Retina (tissue), 1 donor: ENCODE results near the gene PPP1R16B.
A peak's percentile ranks its signal among the peaks of the same experiment; 100 is the strongest.
"Not testable (repeated sequence)": the region's sequence is repeated elsewhere in the genome, so short reads cannot be mapped to it uniquely, and the experiment has no call there.

ENCODE experiments used
- DNase-seq: peaks from one replicate; pipeline ENCODE4 v3.0.0-alpha.2; 2016

PPP1R16B gene

DNA sequence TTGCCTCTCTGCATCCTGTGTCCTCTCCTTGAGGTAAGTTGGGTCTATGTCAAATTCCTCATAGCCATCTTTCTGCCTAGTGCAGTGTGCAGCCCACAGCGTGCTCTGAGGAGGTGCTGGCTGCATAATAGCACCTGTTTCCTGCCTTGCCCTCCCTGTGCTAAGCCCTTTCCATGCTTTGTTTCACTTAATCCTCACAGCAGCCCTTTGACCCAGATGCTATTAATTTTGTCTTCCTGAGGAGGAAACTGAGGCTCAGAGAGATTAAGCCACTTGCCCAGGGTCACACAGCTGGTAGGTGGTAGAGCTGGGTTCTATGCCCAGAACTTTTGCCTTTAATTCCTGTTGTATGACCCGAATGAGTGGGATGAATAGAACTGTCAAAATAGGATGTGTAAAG, 134.2 kb downstream of the PPP1R16B start:
- DNase-seq: no peak

DNA sequence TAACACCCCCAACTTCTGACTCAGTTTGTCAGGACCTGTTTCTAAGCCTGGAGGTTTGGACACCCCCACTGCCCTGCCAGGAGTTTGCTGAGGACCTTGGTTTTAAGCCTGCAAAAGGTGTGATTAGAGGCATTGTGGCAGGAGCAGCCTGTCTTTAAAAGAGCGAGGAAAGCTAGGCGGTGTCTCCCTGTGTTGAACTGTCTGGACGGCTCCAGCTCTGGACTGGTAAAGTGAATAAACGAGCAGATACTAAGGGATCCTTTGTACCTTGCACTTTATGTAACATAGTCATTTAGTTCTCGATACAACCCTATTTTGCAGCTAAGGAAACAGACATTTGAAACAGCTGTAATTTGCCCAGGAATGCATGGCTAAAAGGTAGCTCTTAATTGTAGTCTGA, 135.1 kb downstream of the PPP1R16B start:
- no peak for DNase-seq

DNA sequence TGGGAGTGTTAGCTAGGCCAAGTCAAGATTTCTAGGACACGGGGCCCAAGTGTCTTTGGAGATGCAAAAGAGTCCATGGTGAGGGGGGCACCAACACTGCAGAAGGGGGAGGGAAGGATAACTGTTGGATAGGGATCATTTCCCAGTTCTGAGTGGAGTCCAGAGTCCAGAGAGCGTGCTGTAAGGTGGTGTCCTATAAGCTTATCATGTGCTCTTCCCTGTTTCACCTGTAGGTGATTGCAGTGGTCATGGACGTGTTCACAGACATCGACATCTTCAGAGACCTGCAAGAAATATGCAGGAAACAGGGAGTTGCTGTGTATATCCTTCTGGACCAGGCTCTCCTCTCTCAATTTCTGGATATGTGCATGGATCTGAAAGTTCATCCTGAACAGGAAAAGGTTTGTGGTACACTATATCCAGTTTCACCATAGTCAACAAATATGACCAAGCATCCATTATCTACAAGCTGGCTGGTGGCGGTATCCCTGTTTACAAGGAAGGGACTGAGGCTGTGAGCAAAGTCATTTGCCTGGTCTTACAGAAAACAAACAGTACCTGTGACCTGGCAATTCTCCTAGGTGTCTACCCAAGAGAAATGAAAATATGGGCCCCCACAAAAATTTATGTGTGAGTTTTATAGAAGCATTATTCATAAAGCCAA, 136.4 kb downstream of the PPP1R16B start:
- DNase-seq: no peak

DNA sequence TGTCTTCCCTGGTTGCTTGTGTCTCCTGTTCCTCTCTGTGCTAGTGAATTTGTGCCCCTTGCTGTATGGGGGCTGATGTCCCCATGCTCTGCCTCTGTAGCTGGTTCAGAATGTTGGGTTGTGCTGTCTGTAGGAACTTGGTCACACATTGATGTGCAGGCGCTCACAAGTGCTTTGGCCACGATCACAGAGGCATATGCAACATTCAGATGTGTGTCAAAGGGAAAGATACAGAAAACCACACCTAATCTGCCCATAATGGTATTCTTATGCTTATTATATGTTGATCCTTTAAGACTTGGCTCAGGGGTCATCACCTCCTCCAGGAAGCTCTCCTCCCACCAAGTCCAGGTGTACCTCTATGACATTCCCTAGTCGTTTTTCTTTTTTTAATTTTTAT, 139.5 kb downstream of the PPP1R16B start:
- DNase-seq: no peak

DNA sequence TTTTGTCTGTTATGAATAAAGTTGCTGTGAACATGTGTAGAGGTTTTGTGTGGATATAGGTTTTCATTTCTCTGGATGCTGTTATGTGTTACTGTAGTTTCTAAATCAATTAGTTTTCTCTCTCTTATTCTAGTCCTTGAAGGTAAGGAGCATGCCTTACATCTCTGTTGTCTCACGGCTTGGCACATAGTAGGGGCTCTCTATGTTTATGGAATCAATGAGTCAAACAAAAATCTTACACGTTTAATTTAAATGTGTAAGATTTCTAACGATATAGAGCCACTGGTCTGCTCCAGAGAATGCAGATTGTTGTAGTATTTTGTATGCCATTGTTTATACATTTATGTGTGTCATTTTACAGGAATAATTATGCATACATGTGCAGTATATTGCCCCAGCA, 141.3 kb downstream of the PPP1R16B start:
- no peak for DNase-seq

DNA sequence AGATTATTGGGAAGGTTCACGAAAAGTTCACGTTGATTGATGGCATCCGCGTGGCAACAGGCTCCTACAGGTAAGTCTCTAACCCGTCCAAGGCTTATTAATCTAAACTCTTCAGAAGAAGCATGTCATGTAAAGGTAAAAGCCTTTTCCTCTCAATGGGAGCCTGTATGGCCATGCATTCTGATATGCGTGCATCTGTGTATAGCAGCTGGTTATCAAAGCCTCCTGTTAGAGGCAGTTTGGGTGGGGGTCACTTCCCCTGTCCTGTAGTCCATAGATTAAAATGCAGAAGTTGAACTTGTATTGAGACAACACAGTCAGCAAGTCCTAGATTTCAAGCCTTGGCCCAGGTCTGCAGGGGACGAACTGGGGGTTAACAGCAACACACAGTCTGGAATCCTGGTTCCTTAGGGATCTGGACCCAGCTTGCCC, 142.4 kb downstream of the PPP1R16B start:
- DNase-seq: no peak

DNA sequence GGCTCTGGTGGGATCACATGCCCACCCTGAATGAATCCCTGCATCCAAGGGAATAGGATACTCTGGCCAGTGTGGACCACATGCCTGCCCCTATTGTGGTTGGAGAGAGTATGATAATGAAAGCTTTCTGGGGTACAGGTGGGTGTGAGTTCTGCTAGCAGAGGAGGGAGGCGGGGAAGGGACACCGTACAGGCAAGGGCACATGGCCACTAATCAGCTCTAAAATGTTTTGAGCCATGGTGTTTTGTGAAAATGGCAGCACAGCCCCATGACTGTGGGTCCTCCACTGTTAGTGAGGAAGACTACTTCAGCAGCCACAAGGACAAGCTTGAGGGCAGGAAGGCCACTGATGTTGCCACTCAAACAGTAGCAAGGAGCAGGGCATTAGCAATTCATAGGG, 144.8 kb downstream of the PPP1R16B start:
- DNase-seq: no peak

DNA sequence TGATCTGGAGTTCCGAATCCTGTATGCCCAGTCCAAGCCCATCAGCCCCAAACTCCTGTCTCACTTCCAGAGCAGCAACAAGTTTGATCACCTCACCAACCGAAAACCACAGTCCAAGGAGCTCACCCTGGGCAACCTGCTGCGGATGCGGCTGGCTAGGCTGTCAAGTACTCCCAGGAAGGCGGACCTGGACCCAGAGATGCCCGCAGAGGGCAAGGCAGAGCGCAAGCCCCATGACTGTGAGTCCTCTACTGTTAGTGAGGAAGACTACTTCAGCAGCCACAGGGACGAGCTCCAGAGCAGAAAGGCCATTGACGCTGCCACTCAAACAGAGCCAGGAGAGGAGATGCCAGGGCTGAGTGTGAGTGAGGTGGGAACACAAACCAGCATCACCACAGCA, 146.1 kb downstream of the PPP1R16B start:
- DNase-seq: no peak

DNA sequence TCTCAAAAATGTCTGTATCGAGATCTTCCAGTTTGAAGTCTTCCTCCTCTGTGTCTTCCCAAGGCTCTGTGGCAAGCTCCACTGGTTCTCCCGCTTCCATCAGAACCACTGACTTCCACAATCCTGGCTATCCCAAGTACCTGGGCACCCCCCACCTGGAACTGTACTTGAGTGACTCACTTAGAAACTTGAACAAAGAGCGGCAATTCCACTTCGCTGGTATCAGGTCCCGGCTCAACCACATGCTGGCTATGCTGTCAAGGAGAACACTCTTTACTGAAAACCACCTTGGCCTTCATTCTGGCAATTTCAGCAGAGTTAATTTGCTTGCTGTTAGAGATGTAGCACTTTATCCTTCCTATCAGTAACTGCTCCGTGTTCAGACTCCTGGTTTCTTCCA, 146.7 kb downstream of the PPP1R16B start:
- DNase-seq: no peak

DNA sequence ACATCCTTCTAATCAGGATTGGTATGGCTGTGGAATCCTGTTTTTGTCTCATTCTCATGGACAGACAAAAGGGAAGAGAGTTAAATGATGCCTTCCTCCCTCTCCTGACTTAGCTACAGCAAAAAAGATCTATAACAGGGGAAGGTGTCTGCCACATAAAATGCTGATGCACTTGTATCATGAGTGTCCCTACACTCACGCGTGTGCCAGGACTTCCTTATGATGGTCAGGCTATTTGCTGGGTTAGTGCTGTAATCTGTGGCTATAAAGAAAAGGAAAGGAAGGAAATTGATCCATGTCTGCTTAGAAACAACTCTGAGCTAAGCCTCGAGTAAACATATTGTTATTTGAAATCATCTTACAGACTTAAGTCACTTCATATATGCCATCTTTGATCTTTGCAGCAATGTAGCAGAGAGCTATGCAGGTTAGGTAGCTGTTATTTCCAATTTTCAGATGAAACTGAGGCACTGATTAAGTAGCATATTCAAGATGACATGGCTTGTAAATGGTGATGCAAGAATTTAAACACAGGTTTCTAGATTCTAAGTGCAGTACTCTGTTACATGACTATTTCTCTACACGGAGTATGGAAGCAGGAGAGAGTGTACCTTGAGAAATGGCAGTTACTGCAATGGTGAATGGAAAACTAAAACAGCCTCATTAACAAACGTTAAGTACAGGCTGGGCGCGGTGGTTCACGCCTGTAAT, 148.3 kb downstream of the PPP1R16B start:
- no peak for DNase-seq

DNA sequence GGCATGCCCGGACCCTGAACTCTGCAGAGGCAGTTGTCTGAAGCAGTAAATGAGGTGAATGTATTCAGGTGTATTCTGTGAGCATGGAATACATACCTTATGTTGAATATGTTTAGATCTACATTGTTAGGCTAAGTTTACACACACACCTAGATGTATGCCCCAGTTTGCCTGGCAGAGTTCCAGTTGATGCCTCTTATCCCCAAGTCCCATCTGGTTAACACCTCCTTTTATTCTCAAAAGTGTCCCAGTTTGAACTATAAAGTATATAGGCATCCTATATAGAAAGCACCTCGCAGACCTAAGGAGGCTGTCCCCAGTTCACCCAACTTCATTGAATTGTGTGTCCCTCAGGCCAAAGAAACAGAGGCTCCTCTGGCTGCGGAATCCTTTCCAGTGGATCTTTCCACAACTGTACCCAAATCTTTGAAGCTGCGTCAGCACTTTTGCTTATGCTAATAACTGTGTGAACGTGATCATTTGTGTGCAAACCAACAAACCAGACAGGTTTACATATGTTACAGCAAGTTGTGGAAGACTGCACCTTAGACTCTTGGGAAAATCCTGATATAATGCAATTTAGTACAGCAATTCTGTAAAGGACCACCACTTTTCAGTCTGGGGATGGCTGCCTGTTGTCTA, 151.9 kb downstream of the PPP1R16B start:
- DNase-seq: no peak

DNA sequence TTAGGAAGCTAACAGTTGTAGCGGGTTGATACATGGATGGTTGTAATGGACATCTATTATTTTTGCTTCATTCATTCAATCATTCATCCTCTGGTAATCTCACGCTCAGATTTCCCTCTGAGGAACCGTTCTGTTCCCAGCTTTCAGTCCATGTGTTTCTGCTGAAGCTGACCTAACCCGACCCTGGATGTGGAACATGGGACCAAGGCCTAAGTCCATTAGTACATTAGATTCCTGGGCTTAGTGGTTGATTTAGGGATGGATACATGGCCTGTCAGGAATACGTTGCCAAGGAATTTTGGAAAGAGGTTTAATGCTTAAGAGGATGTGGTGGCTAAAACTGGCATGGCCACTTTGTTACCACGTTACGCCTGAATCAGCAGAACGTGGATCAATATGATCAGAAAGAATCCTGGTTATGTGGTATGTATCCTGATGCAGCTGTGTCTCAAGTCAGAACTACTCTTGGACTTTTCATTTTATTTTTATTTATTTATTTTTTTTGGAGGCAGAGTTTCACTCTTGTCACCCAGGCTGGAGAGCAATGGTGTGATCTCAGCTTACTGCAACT, 152.5 kb downstream of the PPP1R16B start:
- DNase-seq: no peak

DNA sequence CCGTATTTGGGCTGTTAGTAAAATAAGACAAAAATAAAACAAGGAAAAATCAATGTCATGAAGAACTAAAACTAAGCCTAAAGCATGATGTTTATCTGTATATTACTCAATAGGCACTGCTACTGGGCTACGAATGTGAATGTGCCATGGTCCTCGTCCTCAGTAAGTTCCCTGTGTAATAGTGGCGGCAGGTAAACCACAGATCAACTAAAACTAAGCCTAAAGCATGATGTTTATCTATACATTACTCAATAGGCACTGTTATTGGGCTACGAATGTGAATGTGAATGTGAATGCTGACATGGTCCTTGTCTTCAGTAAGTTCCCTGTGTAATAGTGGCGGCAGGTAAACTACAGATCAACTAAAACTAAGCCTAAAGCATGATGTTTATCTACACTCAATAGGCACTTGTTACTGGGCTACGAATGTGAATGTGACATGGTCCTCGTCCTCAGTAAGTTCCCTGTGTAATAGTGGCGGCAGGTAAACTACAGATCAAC, 154.7 kb downstream of the PPP1R16B start:
- DNase-seq: not testable (repeated sequence)

DNA sequence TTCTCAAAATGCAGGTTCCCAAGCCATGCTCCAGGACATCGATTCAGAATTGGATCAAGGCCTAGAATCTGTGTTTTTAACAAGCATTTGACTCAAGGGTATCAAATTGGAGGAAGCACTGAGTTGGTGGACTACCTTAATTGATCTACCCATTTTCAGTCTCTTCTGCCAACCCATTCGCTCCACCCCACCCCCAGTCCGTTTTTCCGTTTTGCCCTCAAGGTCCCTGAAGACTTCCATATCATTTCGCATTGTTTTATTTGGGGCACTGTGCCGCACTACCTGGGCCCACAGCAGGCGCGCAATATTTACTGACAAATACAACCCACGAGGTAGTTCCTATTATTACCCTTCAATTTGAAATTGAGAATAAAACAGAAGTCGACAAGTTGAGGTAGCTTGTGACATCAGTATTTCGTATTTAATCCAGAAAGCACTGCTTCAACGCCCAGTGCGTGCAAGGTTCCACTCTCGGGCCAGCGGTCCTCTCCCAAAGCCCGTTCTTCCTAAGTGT, 156.1 kb downstream of the PPP1R16B start:
- no peak for DNase-seq

DNA sequence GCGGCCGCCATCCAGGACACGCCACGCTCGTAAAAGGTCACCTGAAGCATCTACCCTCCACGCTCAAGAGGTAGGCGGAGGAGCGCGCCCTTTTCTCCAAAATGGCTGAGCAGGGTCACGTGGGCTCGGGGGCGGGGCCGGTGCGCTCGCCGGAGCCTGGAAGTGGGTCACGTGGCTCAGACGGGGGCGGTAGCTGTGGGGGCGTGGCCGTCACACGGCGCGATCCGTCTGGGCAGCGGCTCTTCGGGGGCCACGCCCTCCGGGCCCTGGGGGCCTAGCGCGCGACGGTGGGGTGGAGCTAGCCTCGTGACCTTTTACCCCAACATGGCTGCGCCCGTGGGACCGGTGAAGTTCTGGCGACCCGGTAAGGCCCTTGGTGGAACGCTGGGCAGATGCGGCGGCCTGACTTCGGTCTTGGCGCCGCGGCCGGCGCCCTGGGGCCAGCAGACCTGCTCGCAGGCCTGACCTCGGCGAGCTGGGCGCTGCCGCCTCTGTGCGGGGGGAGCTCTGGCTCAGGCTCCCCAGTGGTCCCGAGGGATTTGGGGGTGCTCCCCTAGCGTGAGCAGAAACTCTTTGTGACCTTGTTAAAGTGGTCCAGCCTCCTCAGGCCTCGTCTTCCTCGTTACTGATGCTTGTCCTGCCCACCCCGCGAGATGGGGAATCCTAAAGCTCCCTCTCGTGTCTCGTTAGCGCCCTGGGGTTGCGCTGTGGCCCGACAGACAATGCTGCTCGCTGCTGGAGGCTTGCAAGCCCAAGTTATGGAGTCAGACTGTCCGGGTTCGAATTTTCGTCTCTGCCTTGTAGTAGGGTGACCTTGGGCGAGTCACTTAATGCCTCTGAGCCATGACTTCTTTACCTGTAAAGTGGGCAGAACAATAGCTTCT, 156.8 kb downstream of the PPP1R16B start, which contains the start of gene DHX35:
TSS of gene DHX35 (plus strand) at position 301 of the 884 bp plus-strand sequence. CDS start at position 325, 24 bp downstream.
- DNase-seq: peak; percentile 98

DNA sequence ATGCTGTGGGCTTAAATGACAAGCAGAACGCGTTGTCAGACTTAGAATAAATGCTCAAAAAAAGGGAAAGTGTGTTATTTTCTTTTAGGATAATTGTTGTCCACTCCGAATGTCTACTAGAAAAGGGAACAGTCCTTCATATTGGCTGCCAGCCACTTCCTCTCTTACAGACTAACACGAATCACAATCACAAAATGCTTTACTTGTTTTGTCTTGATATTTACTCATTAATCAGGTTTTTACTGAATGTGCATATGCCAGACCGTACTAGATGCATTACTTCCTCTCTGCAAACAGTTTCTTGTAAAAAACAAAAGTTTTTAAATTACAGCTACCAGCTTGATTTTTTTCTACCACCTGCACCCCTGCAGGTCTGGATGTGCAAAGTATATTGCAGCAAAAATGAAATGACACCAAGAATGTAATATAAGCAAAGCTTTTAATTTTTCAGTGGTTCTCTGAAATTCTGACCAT, 157.5 kb downstream of the PPP1R16B start:
- DNase-seq: no peak

DNA sequence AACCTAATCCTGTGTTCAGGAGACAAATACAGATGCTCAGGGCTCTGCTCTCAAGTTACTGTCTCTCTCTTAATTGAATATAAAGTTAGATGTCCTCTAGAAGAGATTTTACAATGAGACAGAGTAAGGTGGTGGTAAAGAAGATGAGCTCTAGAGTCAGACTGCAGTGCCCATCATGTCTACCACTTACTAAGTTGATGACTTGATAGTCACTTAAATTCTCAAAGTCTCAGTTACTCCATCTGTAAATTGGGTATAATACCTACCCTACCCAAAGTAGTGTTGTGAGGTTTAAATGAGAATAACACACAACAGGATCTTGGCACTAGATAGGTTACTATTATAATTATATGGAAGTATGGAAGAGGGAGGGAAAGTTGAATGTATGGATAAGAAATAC, 158.2 kb downstream of the PPP1R16B start:
- DNase-seq: no peak

DNA sequence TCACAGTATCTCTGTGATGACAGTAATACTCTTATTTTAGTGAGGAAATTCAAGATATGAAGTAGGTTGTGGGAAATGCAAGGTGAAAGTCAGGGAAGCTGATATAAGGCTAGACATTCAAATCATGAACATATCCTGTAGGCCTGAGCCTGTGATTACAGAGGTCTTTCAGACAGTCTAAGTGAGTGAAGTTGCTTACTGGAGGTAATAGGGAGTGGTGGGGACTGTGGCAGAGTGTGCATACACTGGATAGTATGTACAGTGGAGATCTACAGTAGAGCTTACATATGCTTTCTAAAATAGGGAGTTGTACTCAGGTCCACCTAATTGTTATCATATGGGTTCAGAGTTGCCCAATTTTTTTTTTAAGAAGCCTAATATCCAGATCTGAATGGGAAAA, 159.8 kb downstream of the PPP1R16B start:
- no peak for DNase-seq

DNA sequence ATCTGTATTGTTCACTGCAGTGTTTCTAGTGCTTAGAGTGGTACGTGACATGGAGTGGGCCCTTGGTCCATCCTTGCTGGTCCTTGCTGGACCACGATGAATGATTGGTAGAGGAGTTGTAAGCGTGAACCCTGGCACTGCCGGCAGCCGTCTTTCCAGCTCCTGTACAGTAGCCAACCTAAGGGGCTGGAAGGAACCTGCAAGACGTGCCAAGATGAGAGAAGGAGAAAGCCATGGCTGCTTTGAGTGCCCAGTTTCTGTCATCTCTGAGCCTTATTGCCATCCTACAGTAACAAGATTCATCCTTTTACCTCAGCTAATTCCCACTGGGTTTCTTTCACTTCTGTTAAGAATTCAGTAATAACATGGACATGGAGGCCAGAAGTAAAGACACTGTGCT, 162.6 kb downstream of the PPP1R16B start:
- no peak for DNase-seq

DNA sequence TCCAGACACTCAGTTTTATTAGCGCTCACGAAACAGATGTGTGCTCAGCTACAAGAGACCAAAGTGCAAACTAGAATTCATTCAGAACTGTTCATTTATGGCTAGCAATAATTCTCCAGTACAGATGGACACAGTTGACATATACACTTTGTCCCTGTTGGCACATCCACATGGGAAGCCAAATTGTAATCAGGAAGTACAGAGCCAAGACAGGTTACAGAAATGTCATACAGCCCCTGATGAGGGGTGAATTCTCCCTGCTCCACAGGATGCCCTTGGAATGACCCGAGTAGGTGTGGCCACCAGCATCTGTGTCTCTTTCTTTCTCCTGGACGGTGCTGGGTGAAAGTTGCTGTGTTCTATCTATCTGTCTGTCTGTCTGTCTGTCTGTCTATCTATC, 164.2 kb downstream of the PPP1R16B start:
- no peak for DNase-seq

DNA sequence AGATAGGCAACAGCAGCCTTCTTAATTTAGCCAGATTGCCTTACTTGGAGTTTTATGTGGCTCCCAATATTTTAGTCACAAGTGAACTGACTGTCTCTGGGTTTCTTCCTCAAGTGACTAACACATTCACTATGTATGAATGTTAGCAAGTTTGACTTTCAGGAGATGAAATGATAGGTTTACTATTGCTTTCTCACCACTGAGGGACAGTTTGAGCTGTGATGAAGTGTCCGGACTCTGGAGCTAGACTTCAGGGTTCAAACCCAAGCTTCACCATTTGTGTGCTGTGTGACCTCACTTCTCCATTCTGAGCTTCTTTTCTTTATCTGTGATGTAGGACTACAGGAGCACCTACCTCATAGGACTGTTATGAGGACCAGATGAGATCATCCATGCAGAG, 164.8 kb downstream of the PPP1R16B start:
- DNase-seq: no peak
